WTC11 (cell line): ENCODE measurements around the gene HSF5. TPM values are rescaled to one million over a fixed set of nuclear protein-coding genes. Genes with fewer than 3 reads are reported as not detected.

Experiments
- ATAC-seq: fragments of 200-7000 bp; cut with Tn5 transposase; 2 replicates; pipeline ENCODE4 v1.10.0; 2021; ENCODE audit warnings: mild to moderate bottlenecking, moderate library complexity
- CTCF ChIA-PET: fragments of 300-600 bp; sonication (Branson Sonifier 250); formaldehyde crosslinking; loops from one replicate; lab custom pipeline; 2021; ENCODE audit warnings: antibody characterized with exemption; lab: Charles Lee
- POLR2A ChIA-PET: fragments of 350-600 bp; sonication (Branson Sonifier 250); formaldehyde crosslinking; loops from one replicate; lab custom pipeline; 2021; ENCODE audit warnings: antibody characterized with exemption; lab: Charles Lee
- DNase-seq: peaks from one replicate; pipeline ENCODE4 v3.0.0; 2021; ENCODE audit warnings: low spot score
- H3K27ac Mint-ChIP-seq: 2 replicates; pipeline ENCODE4 v1.8.0; 2021; ENCODE audit warnings: mixed read lengths
- H3K27me3 Mint-ChIP-seq: 2 replicates; pipeline ENCODE4 v1.8.0; 2021; ENCODE audit warnings: low read depth, mild to moderate bottlenecking, moderate library complexity, mixed read lengths
- H3K36me3 Mint-ChIP-seq: 2 replicates; pipeline ENCODE4 v1.8.0; 2021; ENCODE audit warnings: mixed read lengths
- H3K4me1 Mint-ChIP-seq: 2 replicates; pipeline ENCODE4 v1.8.0; 2022; ENCODE audit warnings: mixed read lengths
- H3K4me3 Mint-ChIP-seq: 2 replicates; pipeline ENCODE4 v1.8.0; 2021; ENCODE audit warnings: mild to moderate bottlenecking, moderate library complexity, mixed read lengths
- H3K9me3 Mint-ChIP-seq: 2 replicates; pipeline ENCODE4 v1.8.0; 2021; ENCODE audit warnings: mixed read lengths
- ATF2 ChIP-seq: sonication (generic); formaldehyde crosslinking; IDR thresholded peaks from 2 replicates; pipeline ENCODE4 v1.8.1; 2022; ENCODE audit warnings: low read depth, missing genetic modification reagents, borderline replicate concordance
- CREB1 ChIP-seq: sonication (generic); formaldehyde crosslinking; IDR thresholded peaks from 2 replicates; pipeline ENCODE4 v1.8.0; 2023; ENCODE audit warnings: mild to moderate bottlenecking, missing genetic modification reagents
- CREM ChIP-seq: sonication (generic); formaldehyde crosslinking; IDR thresholded peaks from 2 replicates; pipeline ENCODE4 v1.8.1; 2022; ENCODE audit warnings: mild to moderate bottlenecking, missing genetic modification reagents, moderate library complexity
- CTCF ChIP-seq: fragments of 200-600 bp; IDR thresholded peaks from 2 replicates; pipeline ENCODE4 v1.8.0; 2022; ENCODE audit warnings: antibody characterized with exemption
- FOXK1 ChIP-seq: sonication (generic); formaldehyde crosslinking; IDR thresholded peaks from 2 replicates; pipeline ENCODE4 v1.8.0; 2022; ENCODE audit warnings: mild to moderate bottlenecking, moderate library complexity, missing genetic modification reagents
- FOXP1 ChIP-seq: sonication (generic); formaldehyde crosslinking; IDR thresholded peaks from 2 replicates; pipeline ENCODE4 v1.8.0; 2022; ENCODE audit warnings: missing genetic modification reagents, mild to moderate bottlenecking, moderate library complexity, borderline replicate concordance
- GRHL2 ChIP-seq: fragments of 250-450 bp; sonication (Bioruptor Pico); IDR thresholded peaks from 2 replicates; pipeline ENCODE4 v1.8.0; 2022; ENCODE audit warnings: mild to moderate bottlenecking, moderate library complexity; ENCODE audit not compliant: insufficient replicate concordance, severe bottlenecking
- IRF2 ChIP-seq: sonication (generic); formaldehyde crosslinking; IDR thresholded peaks from 2 replicates; pipeline ENCODE4 v1.8.0; 2022; ENCODE audit warnings: low read depth, missing genetic modification reagents, borderline replicate concordance
- JAZF1 ChIP-seq: fragments of 250-450 bp; sonication (Bioruptor Pico); IDR thresholded peaks from 2 replicates; pipeline ENCODE4 v1.9.0; 2021; ENCODE audit warnings: moderate library complexity, mild to moderate bottlenecking, inconsistent platforms
- MYBL2 ChIP-seq: sonication (generic); formaldehyde crosslinking; IDR thresholded peaks from 2 replicates; pipeline ENCODE4 v1.8.1; 2023; ENCODE audit warnings: mild to moderate bottlenecking, moderate library complexity, missing genetic modification reagents
- NR1H2 ChIP-seq: sonication (generic); formaldehyde crosslinking; IDR thresholded peaks from 2 replicates; pipeline ENCODE4 v1.9.0; 2021; ENCODE audit warnings: mild to moderate bottlenecking, moderate library complexity, missing genetic modification reagents
- PRRX2 ChIP-seq: fragments of 250-450 bp; sonication (Bioruptor Pico); IDR thresholded peaks from 2 replicates; pipeline ENCODE4 v1.8.0; 2021; ENCODE audit warnings: mild to moderate bottlenecking
- SP1 ChIP-seq: sonication (generic); formaldehyde crosslinking; conservative IDR thresholded peaks from 2 replicates; pipeline ENCODE4 v1.8.1; 2022; ENCODE audit warnings: missing genetic modification reagents
- TP53 ChIP-seq: sonication (generic); formaldehyde crosslinking; IDR thresholded peaks from 2 replicates; pipeline ENCODE4 v1.8.1; 2023; ENCODE audit warnings: mild to moderate bottlenecking, missing genetic modification reagents
- ZNF532 ChIP-seq: fragments of 250-450 bp; sonication (Bioruptor Pico); IDR thresholded peaks from 2 replicates; pipeline ENCODE4 v1.9.0; 2021; ENCODE audit warnings: mild to moderate bottlenecking, borderline replicate concordance
- ZNF671 ChIP-seq: fragments of 250-450 bp; sonication (Bioruptor Pico); IDR thresholded peaks from 2 replicates; pipeline ENCODE4 v1.8.0; 2021; ENCODE audit warnings: mild to moderate bottlenecking
- total RNA-seq: library from RNA; stranded (reverse); gene quantifications from 3 replicates; pipeline ENCODE4 v1.2.3, GENCODE V29; 2021
- TF ChIP-seq, protein P1 (sequence below): sonication (generic); formaldehyde crosslinking; conservative IDR thresholded peaks from 2 replicates; pipeline ENCODE4 v1.8.1; 2022; ENCODE audit warnings: mild to moderate bottlenecking, missing genetic modification reagents
- TF ChIP-seq, protein P2 (sequence below): sonication (generic); formaldehyde crosslinking; IDR thresholded peaks from 2 replicates; pipeline ENCODE4 v1.8.0; 2022; ENCODE audit warnings: mild to moderate bottlenecking, missing genetic modification reagents
- TF ChIP-seq, protein P3 (sequence below): fragments of 250-450 bp; sonication (Bioruptor Pico); IDR thresholded peaks from 2 replicates; pipeline ENCODE4 v1.9.0; 2021; ENCODE audit warnings: mild to moderate bottlenecking
- TF ChIP-seq, protein P4 (sequence below): fragments of 250-450 bp; sonication (Bioruptor Pico); IDR thresholded peaks from 2 replicates; pipeline ENCODE4 v1.9.0; 2021; ENCODE audit warnings: mild to moderate bottlenecking
- TF ChIP-seq, protein P5 (sequence below): sonication (generic); formaldehyde crosslinking; IDR thresholded peaks from 2 replicates; pipeline ENCODE4 v1.8.1; 2023; ENCODE audit warnings: mild to moderate bottlenecking, missing genetic modification reagents

The HSF5 gene
- total RNA-seq, 1 experiment from 2014 or later, result 0.09 TPM

GRCh38 chr17:58535431-58535830 lies 47.2 kb upstream of the HSF5 start (continued):
- no peak for TF ChIP-seq CTCF
- no peak for TF ChIP-seq FOXK1 (CRISPR knock-in tag)
- no peak for TF ChIP-seq TP53 (CRISPR knock-in tag)
- no peak for TF ChIP-seq NR1H2 (CRISPR knock-in tag)
- no peak for TF ChIP-seq ATF2 (CRISPR knock-in tag)
- TF ChIP-seq, protein P1, sequence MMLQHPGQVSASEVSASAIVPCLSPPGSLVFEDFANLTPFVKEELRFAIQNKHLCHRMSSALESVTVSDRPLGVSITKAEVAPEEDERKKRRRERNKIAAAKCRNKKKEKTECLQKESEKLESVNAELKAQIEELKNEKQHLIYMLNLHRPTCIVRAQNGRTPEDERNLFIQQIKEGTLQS (CRISPR knock-in tag), result no peak
- no peak for TF ChIP-seq ZNF532
- no peak for TF ChIP-seq ZNF671 (CRISPR knock-in tag)
- TF ChIP-seq JAZF1, result no peak

DNA sequence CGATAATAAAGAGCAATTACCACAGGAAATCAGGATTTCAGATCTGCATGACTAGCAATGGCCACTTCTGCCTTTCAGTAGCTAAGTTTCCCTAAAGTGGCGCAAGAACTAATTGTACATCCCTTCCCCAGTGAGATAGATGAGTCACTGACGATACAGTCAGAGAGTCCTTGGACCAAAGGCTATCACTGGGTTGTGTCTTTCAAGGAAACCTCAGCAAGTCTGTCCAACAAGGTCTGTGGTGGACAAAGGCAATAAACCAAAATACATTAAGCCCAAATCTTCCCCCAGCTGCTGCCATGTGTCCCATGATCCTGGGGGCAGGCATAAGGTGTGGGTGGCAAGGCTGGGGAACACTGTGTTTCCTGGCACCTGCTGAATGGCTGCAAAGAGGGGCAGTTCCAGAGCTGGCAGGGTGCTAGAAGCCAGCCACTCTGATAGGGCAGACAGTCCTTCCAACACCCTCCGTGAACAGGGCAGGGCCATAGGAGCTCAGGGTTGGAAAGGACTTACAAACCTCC lies 46.8 kb upstream of the HSF5 start:
- no peaks in the 10 kb centered on the region for H3K36me3 Mint-ChIP-seq
- H3K9me3 Mint-ChIP-seq, result no peaks in the 10 kb centered on the region
- peaks cover 50% of the 10 kb centered on the region for H3K27me3 Mint-ChIP-seq
- H3K4me1 Mint-ChIP-seq, result peaks cover 26% of the 10 kb centered on the region
- POLR2A ChIA-PET, result no interaction called here
- no peak overlapping the region for H3K27ac Mint-ChIP-seq
- no peak for TF ChIP-seq CREM (CRISPR knock-in tag)
- TF ChIP-seq, protein P2, sequence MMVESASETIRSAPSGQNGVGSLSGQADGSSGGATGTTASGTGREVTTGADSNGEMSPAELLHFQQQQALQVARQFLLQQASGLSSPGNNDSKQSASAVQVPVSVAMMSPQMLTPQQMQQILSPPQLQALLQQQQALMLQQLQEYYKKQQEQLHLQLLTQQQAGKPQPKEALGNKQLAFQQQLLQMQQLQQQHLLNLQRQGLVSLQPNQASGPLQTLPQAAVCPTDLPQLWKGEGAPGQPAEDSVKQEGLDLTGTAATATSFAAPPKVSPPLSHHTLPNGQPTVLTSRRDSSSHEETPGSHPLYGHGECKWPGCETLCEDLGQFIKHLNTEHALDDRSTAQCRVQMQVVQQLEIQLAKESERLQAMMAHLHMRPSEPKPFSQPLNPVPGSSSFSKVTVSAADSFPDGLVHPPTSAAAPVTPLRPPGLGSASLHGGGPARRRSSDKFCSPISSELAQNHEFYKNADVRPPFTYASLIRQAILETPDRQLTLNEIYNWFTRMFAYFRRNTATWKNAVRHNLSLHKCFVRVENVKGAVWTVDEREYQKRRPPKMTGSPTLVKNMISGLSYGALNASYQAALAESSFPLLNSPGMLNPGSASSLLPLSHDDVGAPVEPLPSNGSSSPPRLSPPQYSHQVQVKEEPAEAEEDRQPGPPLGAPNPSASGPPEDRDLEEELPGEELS (CRISPR knock-in tag), result no peak
- TF ChIP-seq IRF2 (CRISPR knock-in tag), result no peak
- TF ChIP-seq, protein P3, sequence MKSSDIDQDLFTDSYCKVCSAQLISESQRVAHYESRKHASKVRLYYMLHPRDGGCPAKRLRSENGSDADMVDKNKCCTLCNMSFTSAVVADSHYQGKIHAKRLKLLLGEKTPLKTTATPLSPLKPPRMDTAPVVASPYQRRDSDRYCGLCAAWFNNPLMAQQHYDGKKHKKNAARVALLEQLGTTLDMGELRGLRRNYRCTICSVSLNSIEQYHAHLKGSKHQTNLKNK (CRISPR knock-in tag), result no peak
- TF ChIP-seq NR1H2 (CRISPR knock-in tag), result no peak
- TF ChIP-seq MYBL2 (CRISPR knock-in tag), result no peak
- TF ChIP-seq SP1 (CRISPR knock-in tag), result no peak
- TF ChIP-seq GRHL2 (CRISPR knock-in tag), result no peak
- TF ChIP-seq PRRX2 (CRISPR knock-in tag), result no peak
- no peak for TF ChIP-seq CREB1 (CRISPR knock-in tag)
- TF ChIP-seq, protein P4, sequence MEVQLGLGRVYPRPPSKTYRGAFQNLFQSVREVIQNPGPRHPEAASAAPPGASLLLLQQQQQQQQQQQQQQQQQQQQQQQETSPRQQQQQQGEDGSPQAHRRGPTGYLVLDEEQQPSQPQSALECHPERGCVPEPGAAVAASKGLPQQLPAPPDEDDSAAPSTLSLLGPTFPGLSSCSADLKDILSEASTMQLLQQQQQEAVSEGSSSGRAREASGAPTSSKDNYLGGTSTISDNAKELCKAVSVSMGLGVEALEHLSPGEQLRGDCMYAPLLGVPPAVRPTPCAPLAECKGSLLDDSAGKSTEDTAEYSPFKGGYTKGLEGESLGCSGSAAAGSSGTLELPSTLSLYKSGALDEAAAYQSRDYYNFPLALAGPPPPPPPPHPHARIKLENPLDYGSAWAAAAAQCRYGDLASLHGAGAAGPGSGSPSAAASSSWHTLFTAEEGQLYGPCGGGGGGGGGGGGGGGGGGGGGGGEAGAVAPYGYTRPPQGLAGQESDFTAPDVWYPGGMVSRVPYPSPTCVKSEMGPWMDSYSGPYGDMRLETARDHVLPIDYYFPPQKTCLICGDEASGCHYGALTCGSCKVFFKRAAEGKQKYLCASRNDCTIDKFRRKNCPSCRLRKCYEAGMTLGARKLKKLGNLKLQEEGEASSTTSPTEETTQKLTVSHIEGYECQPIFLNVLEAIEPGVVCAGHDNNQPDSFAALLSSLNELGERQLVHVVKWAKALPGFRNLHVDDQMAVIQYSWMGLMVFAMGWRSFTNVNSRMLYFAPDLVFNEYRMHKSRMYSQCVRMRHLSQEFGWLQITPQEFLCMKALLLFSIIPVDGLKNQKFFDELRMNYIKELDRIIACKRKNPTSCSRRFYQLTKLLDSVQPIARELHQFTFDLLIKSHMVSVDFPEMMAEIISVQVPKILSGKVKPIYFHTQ (CRISPR knock-in tag), result no peak
- no peak for TF ChIP-seq FOXP1 (CRISPR knock-in tag)
- TF ChIP-seq, protein P5, sequence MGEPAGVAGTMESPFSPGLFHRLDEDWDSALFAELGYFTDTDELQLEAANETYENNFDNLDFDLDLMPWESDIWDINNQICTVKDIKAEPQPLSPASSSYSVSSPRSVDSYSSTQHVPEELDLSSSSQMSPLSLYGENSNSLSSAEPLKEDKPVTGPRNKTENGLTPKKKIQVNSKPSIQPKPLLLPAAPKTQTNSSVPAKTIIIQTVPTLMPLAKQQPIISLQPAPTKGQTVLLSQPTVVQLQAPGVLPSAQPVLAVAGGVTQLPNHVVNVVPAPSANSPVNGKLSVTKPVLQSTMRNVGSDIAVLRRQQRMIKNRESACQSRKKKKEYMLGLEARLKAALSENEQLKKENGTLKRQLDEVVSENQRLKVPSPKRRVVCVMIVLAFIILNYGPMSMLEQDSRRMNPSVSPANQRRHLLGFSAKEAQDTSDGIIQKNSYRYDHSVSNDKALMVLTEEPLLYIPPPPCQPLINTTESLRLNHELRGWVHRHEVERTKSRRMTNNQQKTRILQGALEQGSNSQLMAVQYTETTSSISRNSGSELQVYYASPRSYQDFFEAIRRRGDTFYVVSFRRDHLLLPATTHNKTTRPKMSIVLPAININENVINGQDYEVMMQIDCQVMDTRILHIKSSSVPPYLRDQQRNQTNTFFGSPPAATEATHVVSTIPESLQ, result no peak
- TF ChIP-seq, all 79 proteins: peak for 0
- ATAC-seq (no peak), DNase-seq (no peak)
- CTCF ChIA-PET, result interaction anchor here (0.9 to 6.5 kb wide), 4 partner anchors 14 to 286 kb away, joined by 3 to 42 read pairs (median 5); no protein-coding TSS in a partner anchor
- no peak overlapping the region for H3K4me3 Mint-ChIP-seq
